ENCODE measurements around the gene MAPK12.
"Not testable (repeated sequence)": the region's sequence is repeated elsewhere in the genome, so short reads cannot be mapped to it uniquely, and the experiment has no call there.

The MAPK12 gene

DNA sequence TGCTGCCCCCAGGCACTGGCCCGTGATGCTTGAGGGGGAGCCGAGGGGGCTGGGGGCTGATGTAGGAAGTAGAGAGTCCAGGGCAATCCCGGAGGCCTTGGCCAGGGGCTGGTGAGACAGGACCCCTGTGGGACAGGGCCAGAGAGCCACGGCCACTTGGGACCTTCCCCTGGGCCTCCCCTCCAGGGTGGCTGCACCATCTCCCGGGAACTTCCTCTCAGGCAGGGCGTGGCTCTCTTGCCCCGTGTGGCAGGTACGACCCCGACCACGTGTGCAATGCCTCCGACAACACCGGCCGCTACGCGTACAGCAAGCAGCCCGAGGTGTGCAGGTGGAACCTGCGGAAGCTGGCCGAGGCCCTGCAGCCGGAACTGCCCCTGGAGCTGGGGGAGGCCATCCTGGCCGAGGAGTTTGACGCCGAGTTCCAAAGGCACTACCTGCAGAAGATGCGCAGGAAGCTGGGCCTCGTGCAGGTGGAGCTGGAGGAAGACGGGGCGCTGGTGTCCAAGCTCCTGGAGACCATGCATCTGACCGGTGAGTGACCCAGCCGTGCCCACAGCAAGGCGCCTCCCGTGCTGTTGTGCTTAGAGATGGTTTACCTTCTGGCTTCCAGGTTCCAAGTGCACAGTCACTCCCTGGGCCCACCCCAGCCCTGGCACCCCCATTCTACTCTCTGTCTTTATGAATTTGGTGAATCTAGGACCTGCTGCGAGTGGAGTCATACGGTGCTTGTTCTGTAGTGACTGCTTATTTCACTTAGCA, 50.9 kb downstream of the MAPK12 start:
- DNase-seq, result no peak

- no peak for DNase-seq
These were observed 51.6 kb downstream of the MAPK12 start for GRCh38 chr22:50209893-50210292.

- DNase-seq, result no peak
These were observed 52.3 kb downstream of the MAPK12 start for GRCh38 chr22:50208939-50209892.

- DNase-seq, result no peak
These were observed 53.0 kb downstream of the MAPK12 start for GRCh38 chr22:50208430-50208938.

DNA sequence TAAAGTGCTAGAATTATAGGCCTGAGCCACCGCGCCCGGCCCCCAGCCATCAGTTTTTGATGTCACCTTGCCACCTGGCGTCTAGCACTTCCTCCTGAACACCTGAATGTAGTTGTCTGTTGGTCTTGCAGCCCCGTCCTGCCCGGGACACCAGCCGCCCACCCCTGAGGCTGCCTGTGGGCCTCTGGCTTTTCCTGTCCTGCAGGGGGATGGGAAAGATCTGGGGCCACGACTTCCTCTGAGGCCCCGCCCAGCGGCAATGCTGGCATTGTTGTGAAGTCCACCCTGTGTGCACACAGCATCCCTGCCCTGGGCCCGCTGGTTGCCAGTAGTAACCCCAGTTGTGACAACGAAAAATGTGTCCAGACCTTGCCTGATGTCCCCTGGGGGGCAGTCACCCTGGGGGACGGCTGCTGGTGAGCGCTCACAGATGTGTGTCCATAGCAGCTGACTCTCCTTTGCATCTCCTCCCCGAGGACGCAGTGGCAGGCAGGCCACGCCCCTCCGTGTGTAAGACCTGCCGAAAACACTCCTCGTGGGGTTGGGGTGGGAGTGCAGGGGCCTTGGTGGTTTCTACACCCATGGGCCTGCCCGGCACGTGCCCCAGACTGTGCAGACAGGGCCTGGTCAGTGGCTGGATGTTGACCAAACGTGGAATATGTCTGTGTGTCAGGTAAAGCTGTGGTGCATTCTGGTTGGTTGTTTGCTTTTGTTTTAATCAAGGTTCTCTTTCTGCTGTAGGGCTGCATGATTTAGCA, 53.9 kb downstream of the MAPK12 start:
- no peak for DNase-seq

GRCh38 chr22:50206599-50206998, 54.9 kb downstream of the MAPK12 start:
- DNase-seq, result no peak

- DNase-seq, result no peak
These were observed 55.5 kb downstream of the MAPK12 start for GRCh38 chr22:50205781-50206569.

DNA sequence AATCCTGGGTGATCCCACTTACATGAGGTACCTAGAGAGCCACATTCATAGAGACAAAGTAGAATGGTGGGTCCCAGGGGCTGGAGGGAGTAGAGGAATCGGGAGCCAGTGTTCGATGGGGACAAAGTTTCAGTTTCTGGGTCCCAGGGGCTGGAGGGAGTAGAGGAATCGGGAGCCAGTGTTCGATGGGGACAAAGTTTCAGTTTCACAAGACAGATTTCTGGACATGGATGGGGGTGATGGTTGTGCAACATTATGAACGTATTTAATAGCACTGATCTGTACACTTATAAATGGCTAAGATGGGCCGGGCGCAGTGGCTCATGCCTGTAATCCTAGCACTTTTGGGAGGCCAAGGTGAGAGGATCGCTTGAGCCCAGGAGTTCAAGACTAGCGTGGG, 56.5 kb downstream of the MAPK12 start:
- DNase-seq, result not testable (repeated sequence)

- DNase-seq, result no peak
These were observed 56.9 kb downstream of the MAPK12 start for GRCh38 chr22:50204571-50204970.

- no peak for DNase-seq
These were observed 58.2 kb downstream of the MAPK12 start for GRCh38 chr22:50203288-50203687.

Measured in amniotic stem cell (primary cell).